KMS-11 (cell line): ENCODE measurements around the gene TMEM132C.

Source experiments
- H2AFZ ChIP-seq: fragments of 200-600 bp; sonication (generic); 2 replicates; pipeline ENCODE4 v1.6.1; 2016; ENCODE audit warnings: antibody characterized with exemption, mixed run types, low read depth
- H3K27ac ChIP-seq: fragments of 200-600 bp; sonication (generic); 2 replicates; pipeline ENCODE4 v1.6.1; 2016; ENCODE audit warnings: mild to moderate bottlenecking, mixed run types
- H3K27me3 ChIP-seq: fragments of 200-600 bp; sonication (generic); 2 replicates; pipeline ENCODE4 v1.6.1; 2017; ENCODE audit warnings: mild to moderate bottlenecking, low read depth, mixed run types, moderate library complexity; ENCODE audit not compliant: insufficient read depth
- H3K36me3 ChIP-seq: fragments of 200-600 bp; sonication (generic); 2 replicates; pipeline ENCODE4 v1.6.1; 2017; ENCODE audit warnings: mild to moderate bottlenecking, mixed run types; ENCODE audit not compliant: insufficient read depth
- H3K4me1 ChIP-seq: fragments of 200-600 bp; sonication (generic); 2 replicates; pipeline ENCODE4 v1.6.1; 2016; ENCODE audit warnings: mild to moderate bottlenecking, low read depth, mixed run types; ENCODE audit not compliant: poor library complexity, severe bottlenecking
- H3K4me2 ChIP-seq: fragments of 200-600 bp; sonication (generic); 2 replicates; pipeline ENCODE4 v1.7.0; 2016; ENCODE audit warnings: mild to moderate bottlenecking, mixed run types
- H3K4me3 ChIP-seq: fragments of 200-600 bp; sonication (generic); IDR thresholded peaks from 2 replicates; pipeline ENCODE4 v1.6.1; 2017; ENCODE audit warnings: low read depth, low read length, mixed read lengths; ENCODE audit not compliant: insufficient read depth
- H3K79me2 ChIP-seq: fragments of 200-600 bp; sonication (generic); 2 replicates; pipeline ENCODE4 v1.6.1; 2016; ENCODE audit warnings: low read depth, mixed run types; ENCODE audit not compliant: insufficient read depth
- H3K9ac ChIP-seq: fragments of 200-600 bp; sonication (generic); 2 replicates; pipeline ENCODE4 v1.6.1; 2016; ENCODE audit warnings: mild to moderate bottlenecking, mixed run types
- H4K20me1 ChIP-seq: fragments of 200-600 bp; sonication (generic); 2 replicates; pipeline ENCODE4 v1.6.1; 2016; ENCODE audit warnings: mild to moderate bottlenecking, mixed run types; ENCODE audit not compliant: insufficient read depth
- CTCF ChIP-seq: fragments of 200-600 bp; sonication (generic); conservative IDR thresholded peaks from 2 replicates; pipeline ENCODE4 v1.6.1; 2017; ENCODE audit warnings: low read depth, mild to moderate bottlenecking, antibody characterized with exemption, low read length, moderate library complexity, mixed read lengths

Gene TMEM132C

GRCh38 chr12:128672428-128672827 is 405.5 kb downstream of the TMEM132C start:
- Histone ChIP-seq H2AFZ (no peak overlapping the region), H4K20me1 (no peaks in the 10 kb centered on the region), H3K27me3 (no peaks in the 10 kb centered on the region), H3K4me1 (no peaks in the 10 kb centered on the region), H3K27ac (no peak overlapping the region), H3K4me2 (no peak overlapping the region), H3K9ac (no peak overlapping the region), H3K79me2 (no peaks in the 10 kb centered on the region), H3K36me3 (no peaks in the 10 kb centered on the region), H3K4me3 (no peak overlapping the region)
- no peak for TF ChIP-seq CTCF

GRCh38 chr12:128672893-128673292 is 405.9 kb downstream of the TMEM132C start:
- H4K20me1 ChIP-seq: no peaks in the 10 kb centered on the region
- no peak for TF ChIP-seq CTCF
- H3K4me3 ChIP-seq: no peak overlapping the region
- no peak overlapping the region for H2AFZ ChIP-seq
- no peaks in the 10 kb centered on the region for H3K79me2 ChIP-seq
- H3K4me1 ChIP-seq: no peaks in the 10 kb centered on the region
- H3K4me2 ChIP-seq: no peak overlapping the region
- no peak overlapping the region for H3K27ac ChIP-seq
- H3K9ac ChIP-seq: no peak overlapping the region
- no peaks in the 10 kb centered on the region for H3K36me3 ChIP-seq
- no peaks in the 10 kb centered on the region for H3K27me3 ChIP-seq

GRCh38 chr12:128675576-128675975 is 408.6 kb downstream of the TMEM132C start:
- no peak for TF ChIP-seq CTCF
- Histone ChIP-seq H3K36me3 (no peaks in the 10 kb centered on the region), H3K27ac (no peak overlapping the region), H3K4me2 (no peak overlapping the region), H4K20me1 (no peaks in the 10 kb centered on the region), H3K4me1 (no peaks in the 10 kb centered on the region), H2AFZ (no peak overlapping the region), H3K27me3 (no peaks in the 10 kb centered on the region), H3K79me2 (no peaks in the 10 kb centered on the region), H3K9ac (no peak overlapping the region), H3K4me3 (no peak overlapping the region)

- Histone ChIP-seq H3K79me2 (no peaks in the 10 kb centered on the region), H3K27ac (no peak overlapping the region), H3K9ac (no peak overlapping the region), H3K36me3 (no peaks in the 10 kb centered on the region), H3K4me1 (no peaks in the 10 kb centered on the region), H3K27me3 (no peaks in the 10 kb centered on the region), H3K4me3 (no peak overlapping the region), H4K20me1 (no peaks in the 10 kb centered on the region), H2AFZ (no peak overlapping the region), H3K4me2 (no peak overlapping the region)
- no peak for TF ChIP-seq CTCF
Measured at GRCh38 chr12:128680555-128680954, 413.6 kb downstream of the TMEM132C start.
